K562 (cell line): ENCODE results near the gene DERL3. TPM values are rescaled to one million over a fixed set of nuclear protein-coding genes. Genes with fewer than 3 reads are reported as not detected.

Experiments
- ATAC-seq: fragments of 200-7000 bp; cut with Tn5 transposase; 3 replicates; pipeline ENCODE4 v1.9.1; 2020; ENCODE audit warnings: moderate library complexity
- BruUV-seq: library from RNA; stranded (reverse); fragments of 400-500 nt; replicated peaks from 2 replicates; lab custom pipeline; 2021; lab: Mats Ljungman, UMichigan
- CTCF ChIA-PET: fragments of 300-600 bp; formaldehyde crosslinking; extraction: SDS; loops from one replicate; lab custom pipeline; 2021; ENCODE audit warnings: low intra/inter-chr PET ratio; lab: Yijun Ruan, JAX
- POLR2A ChIA-PET: fragments of 300-600, 350-650 bp; sonication (Branson Sonifier 250); formaldehyde crosslinking; extraction: SDS; loops from one replicate; lab custom pipeline; 2021; ENCODE audit warnings: antibody characterized with exemption, inconsistent platforms; lab: Yijun Ruan, JAX
- DNase-seq, 4 experiments: peaks; one replicate each; pipeline versions ENCODE4 v3.0.0 to v3.0.0-alpha.2; 2011 to 2018; ENCODE audit warnings: low spot score in 3 of 4, mixed read lengths in 3 of 4; ENCODE audit errors: extremely low read depth in 1 of 4
- FAIRE-seq: peaks from 2 replicates; lab custom pipeline; 2011; peaks lifted over from hg19 to GRCh38; lab: Jason Lieb, UNC
- H2AFZ ChIP-seq: 2 replicates; pipeline ENCODE4 v1.6.0; 2011; ENCODE audit warnings: low read depth, low read length, control low read depth, inconsistent platforms
- H3K27ac ChIP-seq: fragments of 200-600 bp; 3 replicates; pipeline ENCODE4 v1.8.0; 2011; ENCODE audit warnings: low read depth, mild to moderate bottlenecking, control low read depth, inconsistent platforms, low read length, moderate library complexity, mixed read lengths; ENCODE audit errors: extremely low read depth
- H3K27me3 ChIP-seq, 2 experiments: fragments of 300-600 bp in 1 of 2; 2 replicates in 1 of 2; 3 replicates in 1 of 2; pipeline versions ENCODE4 v1.6.0 to v1.8.0; 2011; ENCODE audit warnings: inconsistent platforms in 2 of 2, low read length in 2 of 2, mild to moderate bottlenecking in 1 of 2, mixed read lengths in 1 of 2, moderate library complexity in 1 of 2; ENCODE audit not compliant: control insufficient read depth in 2 of 2, insufficient read depth in 2 of 2
- H3K36me3 ChIP-seq: fragments of 300-600 bp; 3 replicates; pipeline ENCODE4 v1.8.0; 2011; ENCODE audit warnings: mild to moderate bottlenecking, low read length, inconsistent platforms; ENCODE audit not compliant: control insufficient read depth, insufficient read depth
- H3K4me1 ChIP-seq, 2 experiments: fragments of 200-600 bp in 1 of 2; replicated peaks in 1 of 2; 2 replicates in 1 of 2; 3 replicates in 1 of 2; pipeline versions ENCODE4 v1.5.1 to v1.8.0; 2011; ENCODE audit warnings: inconsistent platforms in 2 of 2, low read length in 2 of 2, mild to moderate bottlenecking in 1 of 2, mixed read lengths in 1 of 2, moderate library complexity in 1 of 2; ENCODE audit not compliant: control insufficient read depth in 2 of 2, insufficient read depth in 2 of 2
- H3K4me2 ChIP-seq: 2 replicates; pipeline ENCODE4 v1.6.1; 2011; ENCODE audit warnings: low read length, control low read depth, inconsistent platforms, mixed read lengths; ENCODE audit not compliant: insufficient read depth
- H3K4me3 ChIP-seq: fragments of 200-600 bp; sonication (generic), shearing (Covaris generic); 2 replicates; pipeline ENCODE4 v1.5.1; 2016; ENCODE audit warnings: control low read depth, inconsistent platforms
- H3K79me2 ChIP-seq: fragments of 200-600 bp; 3 replicates; pipeline ENCODE4 v1.8.0; 2011; ENCODE audit warnings: low read length, inconsistent platforms; ENCODE audit not compliant: control insufficient read depth, insufficient read depth
- H3K9ac ChIP-seq, 2 experiments: 2 replicates each; pipeline versions ENCODE4 v1.6.0 to v1.6.1; 2011; ENCODE audit warnings: low read depth in 2 of 2, low read length in 2 of 2, control low read depth in 1 of 2, inconsistent platforms in 1 of 2, mild to moderate bottlenecking in 1 of 2, mixed read lengths in 1 of 2; ENCODE audit not compliant: insufficient read depth in 1 of 2
- H3K9me1 ChIP-seq: one replicate; pipeline ENCODE4 v1.6.0; 2011; ENCODE audit warnings: inconsistent platforms, mild to moderate bottlenecking, low read length, moderate library complexity; ENCODE audit not compliant: control insufficient read depth, insufficient read depth
- H3K9me3 ChIP-seq: replicated peaks from 2 replicates; pipeline ENCODE4 v1.5.1; 2011; ENCODE audit warnings: low read depth, low read length, inconsistent platforms; ENCODE audit not compliant: control insufficient read depth, insufficient read depth
- H4K20me1 ChIP-seq: replicated peaks from 2 replicates; pipeline ENCODE4 v1.6.1; 2011; ENCODE audit warnings: low read length, inconsistent platforms, mixed read lengths; ENCODE audit not compliant: control insufficient read depth, insufficient read depth
- ARHGAP35 ChIP-seq: fragments of 450-650 bp; IDR thresholded peaks from 2 replicates; pipeline ENCODE4 v1.6.1; 2018; ENCODE audit not compliant: partially characterized antibody
- CBFB ChIP-seq: sonication (generic); formaldehyde crosslinking; IDR thresholded peaks from 2 replicates; pipeline ENCODE4 v1.4.0; 2020; ENCODE audit warnings: mild to moderate bottlenecking, missing genetic modification reagents
- GATAD2A ChIP-seq: fragments of 450-650 bp; IDR thresholded peaks from 2 replicates; pipeline ENCODE4 v1.6.1; 2017
- ZNF561 ChIP-seq: fragments of 450-650 bp; formaldehyde crosslinking; conservative IDR thresholded peaks from 2 replicates; pipeline ENCODE4 v1.4.0; 2020; ENCODE audit warnings: mild to moderate bottlenecking, moderate library complexity
- ZNF695 ChIP-seq: fragments of 450-650 bp; formaldehyde crosslinking; IDR thresholded peaks from 2 replicates; pipeline ENCODE4 v1.4.0; 2020; ENCODE audit warnings: mild to moderate bottlenecking, moderate library complexity
- WGBS: fragments of 100-300 bp; shearing (Covaris generic); methylation state at CpG from one replicate; pipeline ENCODE4 v1.1.6; 2016; ENCODE audit warnings: low coverage, mixed read lengths; ENCODE audit not compliant: insufficient coverage; ENCODE audit errors: missing lambda C conversion rate; 5-methylcytosine and 5-hydroxymethylcytosine counted together
- in situ Hi-C: fragments of 300-500 bp; cut with MboI; formaldehyde crosslinking; loops from 4 replicates; pipeline ENCODE4 v1.15.0; 2018; ENCODE audit warnings: inconsistent platforms, mixed read lengths
- intact Hi-C: fragments of 100-400 bp; cut with micrococcal nuclease; formaldehyde crosslinking; loops from 2 replicates; pipeline ENCODE4 v1.14.2; 2022
- polyA plus RNA-seq, 8 experiments: library from polyadenylated mRNA; depleted of rRNA in 4 of 8; stranded (reverse) in 5 of 8; unstranded in 3 of 8; fragments of >200 nt; fragmentation: Nextera tagmentation in 2 of 8; fragmentation: Illumina TruSeq in 1 of 8; extraction: Ambion mirVana in 2 of 8; extraction: Trizol in 1 of 8; gene quantifications; 2 replicates each; pipeline versions ENCODE4 v1.2.1 to v1.2.3, GENCODE V29; 2011 to 2014; ENCODE audit warnings: inconsistent platforms in 1 of 8, missing spikeins in 1 of 8
- total RNA-seq, 7 experiments: library from RNA; depleted of rRNA in 6 of 7; stranded (reverse); fragments of >200 nt in 6 of 7; fragmentation: Illumina TruSeq in 2 of 7; extraction: Trizol in 2 of 7; gene quantifications; 2 replicates each; pipeline versions ENCODE4 v1.2.1 to v1.2.3, GENCODE V29; 2011 to 2021; ENCODE audit warnings: low replicate concordance in 1 of 7

Gene DERL3
- total and polyA plus RNA-seq, 9 of the 15 experiments (the other 6 are each of a cell fraction or from before 2014, with no cell fraction given) = 1.3 to 12.4 (median 4.8) TPM

DNA sequence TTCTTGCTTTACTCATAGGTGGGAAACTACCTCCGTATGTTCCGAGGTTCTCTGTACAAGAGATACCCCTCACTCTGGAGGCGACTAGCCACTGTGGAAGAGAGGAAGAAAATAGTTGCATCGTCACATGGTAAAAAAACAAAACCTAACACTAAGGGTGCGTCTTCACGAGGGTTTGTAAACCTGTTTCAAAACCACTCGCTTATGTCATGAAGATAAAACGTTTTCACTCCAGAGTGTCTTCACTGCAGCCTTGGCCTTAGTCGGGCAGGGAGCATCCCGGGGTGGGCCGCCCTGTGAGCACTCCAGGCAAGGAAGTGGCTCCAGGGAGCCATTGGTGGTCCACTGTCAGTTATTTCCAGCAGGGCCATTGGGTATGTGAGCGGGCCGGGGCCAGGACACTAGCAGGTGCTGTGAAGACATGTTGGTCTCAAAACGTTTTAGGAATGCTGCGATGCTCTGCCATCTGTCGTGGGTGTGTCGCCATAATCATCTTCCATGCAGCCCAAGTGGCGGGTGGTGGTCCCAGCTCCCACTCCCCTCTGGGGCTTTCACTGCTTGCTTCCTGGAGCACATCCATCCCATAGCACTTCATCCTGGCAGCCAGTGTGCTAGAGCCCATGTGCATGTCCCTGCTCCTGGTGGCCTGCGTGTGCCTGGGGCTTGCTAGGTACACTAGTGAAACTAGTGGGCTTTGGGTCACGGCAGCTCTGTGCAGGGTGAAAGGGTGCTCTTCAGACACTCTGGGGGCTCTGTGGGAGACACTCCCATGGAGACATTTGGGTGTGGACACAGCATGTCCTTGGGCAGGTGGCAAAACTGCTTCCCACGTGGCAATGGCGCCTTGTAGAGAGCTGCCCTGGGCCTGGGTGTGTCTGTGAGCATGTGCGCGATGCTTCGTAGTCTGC is 46.8 kb downstream of the DERL3 start:
- in situ Hi-C loops (no loop called here), intact Hi-C loops (no loop called here)
- peaks cover 4 to 10% of the 10 kb centered on the region in 2 experiments; a peak in 2 of 5 replicates for H3K4me1 ChIP-seq
- H3K9ac ChIP-seq = peak overlapping the region in 1 of 2 experiments; percentile 35; a peak in 1 of 4 replicates
- WGBS = 90% methylated on average over 15 of the region's 25 CpGs
- peaks cover 44% of the 10 kb centered on the region for H3K79me2 ChIP-seq
- H3K9me1 ChIP-seq = no peaks in the 10 kb centered on the region
- H3K4me3 ChIP-seq = no peak overlapping the region
- no peak overlapping the region for H3K27ac ChIP-seq
- no TSS peak for BruUV-seq
- H3K36me3 ChIP-seq = peaks cover 58% of the 10 kb centered on the region
- CTCF ChIA-PET = no interaction called here
- no peak overlapping the region for H3K4me2 ChIP-seq
- no peak for FAIRE-seq
- TF ChIP-seq ZNF695 (CRISPR knock-in tag) (no peak), ZNF561 (no peak), GATAD2A (no peak), ARHGAP35 (no peak), CBFB (CRISPR knock-in tag) (no peak)
- no peak for DNase-seq
- no peak overlapping the region for H2AFZ ChIP-seq
- H4K20me1 ChIP-seq = peaks cover 10% of the 10 kb centered on the region
- ATAC-seq = no peak
- POLR2A ChIA-PET = interaction anchor here (0.6 kb wide), 1 partner anchor 1982 kb away, joined by 3 read pairs; no protein-coding TSS in a partner anchor
- H3K9me3 ChIP-seq = no peaks in the 10 kb centered on the region
- H3K27me3 ChIP-seq = no peaks in the 10 kb centered on the region
